ENCODE results near the gene PDCD4. TPM values are rescaled to one million over a fixed set of nuclear protein-coding genes. Genes with fewer than 3 reads are reported as not detected.
A peak's percentile ranks its signal among the peaks of the same experiment; 100 is the strongest.
"Not testable (repeated sequence)": the region's sequence is repeated elsewhere in the genome, so short reads cannot be mapped to it uniquely, and the experiment has no call there.

The PDCD4 gene
- polyA plus RNA-seq, 4 donors, result 190 to 278 (median 215) TPM

GRCh38 chr10:110876788-110877187, 5.1 kb downstream of the PDCD4 start:
- no peak for DNase-seq (ENCODE audit: low read depth in 4 of 4, low spot score in 2 of 4)

- no peak for DNase-seq (ENCODE audit: low read depth in 4 of 4, low spot score in 2 of 4)
Measured at GRCh38 chr10:110880012-110880411, 8.3 kb downstream of the PDCD4 start.

GRCh38 chr10:110881247-110881646, 9.5 kb downstream of the PDCD4 start:
- DNase-seq (ENCODE audit: low read depth in 4 of 4, low spot score in 2 of 4), result no peak

GRCh38 chr10:110881905-110882304, 10.2 kb downstream of the PDCD4 start:
- DNase-seq (ENCODE audit: low read depth in 4 of 4, low spot score in 2 of 4), result no peak

GRCh38 chr10:110883924-110884323, 12.2 kb downstream of the PDCD4 start:
- DNase-seq (ENCODE audit: low read depth in 4 of 4, low spot score in 2 of 4), result no peak

- no peak for DNase-seq (ENCODE audit: low read depth in 4 of 4, low spot score in 2 of 4)
Measured at GRCh38 chr10:110885932-110886674, 14.4 kb downstream of the PDCD4 start.

- DNase-seq (ENCODE audit: low read depth in 4 of 4, low spot score in 2 of 4), result no peak
Measured at GRCh38 chr10:110887560-110887959, 15.8 kb downstream of the PDCD4 start.

- DNase-seq (ENCODE audit: low read depth in 4 of 4, low spot score in 2 of 4), result no peak
Measured at GRCh38 chr10:110892602-110893288, 21.0 kb downstream of the PDCD4 start.

- DNase-seq (ENCODE audit: low read depth in 4 of 4, low spot score in 2 of 4), result peak in 1 of 4 donors; percentile 34
Measured at GRCh38 chr10:110893559-110894179, 21.9 kb downstream of the PDCD4 start.

- DNase-seq (ENCODE audit: low read depth in 4 of 4, low spot score in 2 of 4), result no peak
Measured at GRCh38 chr10:110897184-110897583, 25.5 kb downstream of the PDCD4 start.

- no peak for DNase-seq (ENCODE audit: low read depth in 4 of 4, low spot score in 2 of 4)
Measured at GRCh38 chr10:110898391-110898790, 26.7 kb downstream of the PDCD4 start.

GRCh38 chr10:110900983-110901382, 29.3 kb downstream of the PDCD4 start:
- no peak for DNase-seq (ENCODE audit: low read depth in 4 of 4, low spot score in 2 of 4)

GRCh38 chr10:110901954-110902819, 30.5 kb downstream of the PDCD4 start:
- DNase-seq (ENCODE audit: low read depth in 4 of 4, low spot score in 2 of 4), result no peak

GRCh38 chr10:110903280-110904278, 31.9 kb downstream of the PDCD4 start:
- DNase-seq (ENCODE audit: low read depth in 4 of 4, low spot score in 2 of 4), result no peak

GRCh38 chr10:110910138-110910537, 38.4 kb downstream of the PDCD4 start:
- DNase-seq (ENCODE audit: low read depth in 4 of 4, low spot score in 2 of 4), result no peak

- DNase-seq (ENCODE audit: low read depth in 4 of 4, low spot score in 2 of 4), result no peak
Measured at GRCh38 chr10:110912374-110912773, 40.6 kb downstream of the PDCD4 start.

- no peak for DNase-seq (ENCODE audit: low read depth in 4 of 4, low spot score in 2 of 4)
Measured at GRCh38 chr10:110914431-110914830, 42.7 kb downstream of the PDCD4 start.

- no peak for DNase-seq (ENCODE audit: low read depth in 4 of 4, low spot score in 2 of 4)
Measured at GRCh38 chr10:110915035-110915434, 43.3 kb downstream of the PDCD4 start.

GRCh38 chr10:110915600-110915999, 43.9 kb downstream of the PDCD4 start:
- not testable (repeated sequence) for DNase-seq (ENCODE audit: low read depth in 4 of 4, low spot score in 2 of 4)
